IPS-18c (cell line): ENCODE results near the gene PCDHGA7.
"Not testable (repeated sequence)": the region's sequence is repeated elsewhere in the genome, so short reads cannot be mapped to it uniquely, and the experiment has no call there.

Source experiments
- H3K4me3 ChIP-seq: 2 replicates; pipeline ENCODE4 v1.7.0; 2013; ENCODE audit warnings: low read depth, mild to moderate bottlenecking, low read length, moderate library complexity; ENCODE audit not compliant: insufficient read depth
- H3K9me3 ChIP-seq: one replicate; pipeline ENCODE4 v1.6.1; 2013; ENCODE audit warnings: mild to moderate bottlenecking, low read length, moderate library complexity; ENCODE audit not compliant: control insufficient read depth, insufficient read depth

PCDHGA7 gene

DNA sequence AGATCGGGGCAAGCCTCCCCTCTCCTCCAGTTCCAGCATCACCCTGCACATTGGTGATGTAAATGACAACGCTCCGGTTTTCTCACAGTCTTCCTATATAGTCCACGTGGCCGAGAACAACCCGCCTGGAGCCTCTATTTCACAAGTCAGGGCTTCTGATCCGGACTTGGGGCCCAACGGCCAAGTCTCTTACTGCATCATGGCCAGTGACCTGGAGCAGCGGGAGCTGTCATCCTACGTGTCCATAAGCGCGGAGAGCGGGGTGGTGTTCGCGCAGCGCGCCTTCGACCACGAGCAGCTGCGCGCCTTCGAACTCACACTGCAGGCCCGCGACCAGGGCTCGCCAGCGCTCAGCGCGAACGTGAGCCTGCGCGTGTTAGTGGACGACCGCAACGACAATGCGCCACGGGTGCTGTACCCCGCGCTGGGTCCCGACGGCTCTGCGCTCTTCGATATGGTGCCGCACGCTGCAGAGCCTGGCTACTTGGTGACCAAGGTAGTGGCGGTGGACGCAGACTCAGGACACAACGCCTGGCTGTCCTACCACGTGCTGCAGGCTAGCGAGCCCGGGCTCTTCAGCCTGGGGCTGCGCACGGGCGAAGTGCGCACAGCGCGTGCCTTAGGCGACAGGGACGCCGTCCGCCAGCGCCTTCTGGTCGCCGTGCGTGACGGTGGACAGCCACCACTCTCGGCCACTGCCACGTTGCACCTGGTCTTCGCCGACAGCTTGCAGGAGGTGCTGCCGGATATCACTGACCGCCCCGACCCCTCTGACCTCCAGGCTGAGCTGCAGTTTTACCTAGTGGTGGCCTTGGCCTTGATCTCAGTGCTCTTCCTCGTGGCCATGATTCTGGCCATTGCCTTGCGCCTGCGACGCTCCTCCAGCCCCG lies 6.9 kb downstream of the PCDHGA7 start:
- H3K4me3 ChIP-seq: peak overlapping the region; percentile 20; the same call in 1 of the 2 replicates
- peaks cover 22% of the 10 kb centered on the region for H3K9me3 ChIP-seq

DNA sequence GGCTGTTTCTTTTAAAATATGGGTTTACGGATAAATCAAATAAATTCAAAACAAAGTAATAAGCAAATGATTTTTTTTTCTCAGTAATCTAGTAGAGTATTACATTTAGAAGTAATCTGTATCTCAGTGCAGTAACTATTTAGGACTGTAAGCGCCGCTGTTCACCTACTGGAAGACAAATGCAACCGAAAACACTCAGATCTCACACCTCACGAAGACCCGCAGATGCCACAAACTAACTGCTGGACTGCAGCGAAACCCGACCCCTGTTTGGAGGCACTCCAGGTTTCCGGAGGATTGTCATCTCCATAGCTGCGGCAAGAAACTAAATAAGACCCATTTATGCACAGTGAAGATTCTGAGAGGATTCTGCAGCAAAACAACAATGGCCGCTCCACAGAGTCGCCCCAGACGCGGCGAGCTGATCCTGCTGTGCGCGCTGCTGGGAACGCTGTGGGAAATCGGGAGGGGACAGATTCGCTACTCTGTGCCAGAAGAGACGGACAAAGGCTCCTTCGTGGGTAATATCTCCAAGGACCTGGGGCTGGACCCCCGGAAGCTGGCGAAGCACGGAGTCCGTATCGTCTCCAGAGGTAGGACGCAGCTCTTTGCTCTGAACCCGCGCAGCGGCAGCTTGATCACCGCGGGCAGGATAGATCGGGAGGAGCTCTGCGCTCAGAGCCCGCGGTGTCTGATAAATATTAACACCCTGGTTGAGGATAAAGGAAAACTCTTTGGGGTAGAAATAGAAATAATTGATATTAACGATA lies 10.1 kb downstream of the PCDHGA7 start, which contains the start of gene PCDHGA8:
TSS of gene PCDHGA8 (plus strand) at position 205 of the 770 bp plus-strand sequence. CDS start at position 386, 181 bp downstream.
- no peak within 1 kb of the TSS; the same call in 1 of the 2 replicates for H3K4me3 ChIP-seq

DNA sequence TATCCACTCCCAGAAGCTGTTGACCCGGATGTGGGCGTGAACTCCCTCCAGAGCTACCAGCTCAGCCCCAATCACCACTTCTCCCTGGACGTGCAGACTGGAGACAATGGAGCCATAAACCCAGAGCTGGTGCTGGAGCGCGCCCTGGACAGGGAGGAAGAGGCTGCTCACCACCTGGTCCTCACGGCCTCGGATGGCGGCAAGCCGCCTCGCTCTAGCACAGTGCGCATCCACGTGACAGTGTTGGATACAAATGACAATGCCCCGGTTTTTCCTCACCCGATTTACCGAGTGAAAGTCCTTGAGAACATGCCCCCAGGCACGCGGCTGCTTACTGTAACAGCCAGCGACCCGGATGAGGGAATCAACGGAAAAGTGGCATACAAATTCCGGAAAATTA lies 10.7 kb downstream of the PCDHGA7 start:
- Histone ChIP-seq H3K4me3 (no peak overlapping the region), H3K9me3 (peaks cover 20% of the 10 kb centered on the region)

More for the DNA sequence above, 10.1 kb downstream of the PCDHGA7 start, which contains the start of gene PCDHGA8:
- H3K9me3 ChIP-seq: peaks cover 22% of the 10 kb centered on the region

DNA sequence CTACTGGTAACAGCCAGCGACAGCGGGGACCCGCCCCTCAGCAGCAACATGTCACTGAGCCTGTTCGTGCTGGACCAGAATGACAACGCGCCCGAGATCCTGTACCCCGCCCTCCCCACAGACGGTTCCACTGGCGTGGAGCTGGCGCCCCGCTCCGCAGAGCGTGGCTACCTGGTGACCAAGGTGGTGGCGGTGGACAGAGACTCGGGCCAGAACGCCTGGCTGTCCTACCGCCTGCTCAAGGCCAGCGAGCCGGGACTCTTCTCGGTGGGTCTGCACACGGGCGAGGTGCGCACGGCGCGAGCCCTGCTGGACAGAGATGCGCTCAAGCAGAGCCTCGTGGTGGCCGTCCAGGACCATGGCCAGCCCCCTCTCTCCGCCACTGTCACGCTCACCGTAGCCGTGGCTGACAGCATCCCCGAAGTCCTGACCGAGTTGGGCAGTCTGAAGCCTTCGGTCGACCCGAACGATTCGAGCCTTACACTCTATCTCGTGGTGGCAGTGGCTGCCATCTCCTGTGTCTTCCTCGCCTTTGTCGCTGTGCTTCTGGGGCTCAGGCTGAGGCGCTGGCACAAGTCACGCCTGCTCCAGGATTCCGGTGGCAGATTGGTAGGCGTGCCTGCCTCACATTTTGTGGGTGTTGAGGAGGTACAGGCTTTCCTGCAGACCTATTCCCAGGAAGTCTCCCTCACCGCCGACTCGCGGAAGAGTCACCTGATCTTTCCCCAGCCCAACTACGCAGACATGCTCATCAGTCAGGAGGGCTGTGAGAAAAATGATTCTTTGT lies 12.1 kb downstream of the PCDHGA7 start:
- peaks cover 21% of the 10 kb centered on the region for H3K9me3 ChIP-seq

DNA sequence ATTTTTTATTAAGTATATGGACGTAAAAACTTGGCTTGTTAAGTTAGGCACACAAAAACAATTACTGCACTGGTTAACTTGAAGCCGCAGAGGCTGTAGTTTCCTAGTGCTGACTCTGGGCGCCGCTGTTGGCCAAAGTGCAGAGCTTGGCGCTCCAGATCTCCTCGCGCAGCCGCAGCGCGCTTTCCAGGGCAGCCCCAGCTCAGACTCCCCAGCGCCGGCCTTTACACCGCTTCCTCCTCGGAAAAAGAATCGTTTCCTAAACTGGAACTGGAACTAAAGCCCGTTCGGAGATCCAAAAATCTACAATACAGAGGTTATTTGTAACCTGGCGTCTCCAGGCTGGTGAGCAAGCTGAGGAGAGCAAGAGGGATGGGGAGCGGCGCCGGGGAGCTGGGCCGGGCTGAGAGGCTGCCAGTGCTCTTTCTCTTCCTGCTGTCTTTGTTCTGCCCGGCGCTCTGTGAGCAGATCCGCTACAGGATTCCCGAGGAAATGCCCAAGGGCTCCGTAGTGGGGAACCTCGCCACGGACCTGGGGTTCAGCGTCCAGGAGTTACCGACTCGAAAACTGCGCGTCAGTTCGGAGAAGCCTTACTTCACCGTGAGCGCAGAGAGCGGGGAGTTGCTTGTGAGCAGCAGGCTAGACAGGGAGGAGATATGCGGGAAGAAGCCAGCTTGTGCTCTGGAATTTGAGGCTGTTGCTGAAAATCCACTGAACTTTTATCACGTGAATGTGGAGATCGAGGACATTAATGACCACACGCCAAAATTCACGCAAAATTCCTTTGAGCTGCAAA lies 15.4 kb downstream of the PCDHGA7 start, which contains the start of gene PCDHGB5:
TSS of gene PCDHGB5 (plus strand) at position 192 of the 796 bp plus-strand sequence. CDS start at position 373, 181 bp downstream.
- H3K9me3 ChIP-seq: peaks cover 25% of the 10 kb centered on the region
- H3K4me3 ChIP-seq: peak within 1 kb of the TSS; percentile 28; the same call in 1 of the 2 replicates

More for the DNA sequence above, 12.1 kb downstream of the PCDHGA7 start:
- not testable (repeated sequence) for H3K4me3 ChIP-seq

DNA sequence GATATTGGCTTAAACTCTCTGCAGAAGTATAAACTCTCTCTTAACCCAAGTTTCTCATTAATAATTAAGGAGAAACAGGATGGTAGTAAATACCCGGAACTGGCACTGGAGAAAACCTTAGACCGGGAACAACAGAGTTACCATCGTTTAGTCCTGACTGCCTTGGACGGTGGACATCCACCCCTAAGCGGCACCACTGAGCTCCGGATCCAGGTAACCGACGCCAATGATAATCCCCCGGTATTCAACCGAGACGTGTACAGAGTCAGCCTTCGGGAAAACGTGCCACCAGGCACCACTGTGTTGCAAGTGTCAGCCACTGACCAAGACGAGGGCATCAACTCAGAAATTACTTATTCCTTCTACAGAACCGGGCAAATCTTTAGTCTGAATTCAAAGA lies 16.1 kb downstream of the PCDHGA7 start:
- Histone ChIP-seq H3K9me3 (peaks cover 19% of the 10 kb centered on the region), H3K4me3 (no peak overlapping the region)

DNA sequence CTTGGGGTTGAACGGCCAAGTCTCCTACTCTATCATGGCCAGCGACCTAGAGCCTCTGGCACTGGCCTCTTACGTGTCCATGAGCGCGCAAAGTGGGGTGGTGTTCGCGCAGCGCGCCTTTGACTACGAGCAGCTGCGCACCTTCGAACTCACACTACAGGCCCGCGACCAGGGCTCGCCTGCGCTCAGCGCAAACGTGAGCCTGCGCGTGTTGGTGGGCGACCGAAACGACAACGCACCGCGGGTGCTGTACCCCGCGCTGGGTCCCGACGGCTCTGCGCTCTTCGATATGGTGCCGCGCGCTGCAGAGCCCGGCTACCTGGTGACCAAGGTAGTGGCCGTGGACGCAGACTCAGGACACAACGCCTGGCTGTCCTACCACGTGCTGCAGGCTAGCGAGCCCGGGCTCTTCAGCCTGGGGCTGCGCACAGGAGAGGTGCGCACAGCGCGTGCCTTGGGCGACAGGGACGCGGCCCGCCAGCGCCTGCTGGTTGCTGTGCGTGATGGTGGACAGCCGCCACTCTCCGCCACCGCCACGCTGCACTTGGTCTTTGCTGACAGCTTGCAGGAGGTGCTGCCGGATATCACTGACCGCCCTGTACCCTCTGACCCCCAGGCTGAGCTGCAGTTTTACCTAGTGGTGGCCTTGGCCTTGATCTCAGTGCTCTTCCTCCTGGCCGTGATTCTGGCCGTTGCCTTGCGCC lies 17.2 kb downstream of the PCDHGA7 start:
- peaks cover 15% of the 10 kb centered on the region for H3K9me3 ChIP-seq
- no peak overlapping the region for H3K4me3 ChIP-seq

DNA sequence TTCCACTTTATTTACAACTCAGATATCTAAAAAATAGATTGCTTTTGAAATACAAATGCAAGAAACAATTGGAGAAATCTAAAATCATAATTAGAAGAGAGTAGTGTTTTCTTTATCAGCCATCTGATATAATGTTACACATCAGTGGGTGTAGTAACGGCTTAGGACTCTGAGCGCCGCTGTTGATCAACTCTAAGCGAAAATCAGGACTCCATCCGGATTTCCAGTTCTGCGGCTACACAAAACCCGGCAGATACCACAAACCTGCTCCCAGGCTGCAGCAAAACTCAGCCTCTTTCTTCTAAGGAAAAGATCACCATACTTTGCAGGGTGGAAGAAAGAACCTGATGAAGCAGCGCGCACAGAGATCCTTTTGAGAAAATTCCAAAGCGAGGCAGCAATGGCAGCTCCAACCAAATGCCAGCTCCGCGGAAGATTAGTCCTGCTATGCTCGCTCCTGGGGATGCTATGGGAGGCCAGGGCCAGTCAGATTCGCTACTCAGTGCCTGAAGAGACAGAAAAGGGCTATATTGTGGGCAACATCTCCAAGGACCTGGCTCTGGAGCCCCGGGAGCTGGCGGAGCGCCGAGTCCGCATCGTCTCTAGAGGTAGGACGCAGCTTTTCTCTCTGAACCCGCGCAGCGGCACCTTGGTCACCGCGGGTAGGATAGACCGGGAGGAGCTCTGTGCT lies 20.2 kb downstream of the PCDHGA7 start, which contains the start of gene PCDHGA9:
TSS of gene PCDHGA9 (plus strand) at position 226 of the 691 bp plus-strand sequence. CDS start at position 401, 175 bp downstream.
- Histone ChIP-seq H3K4me3 (no peak within 1 kb of the TSS), H3K9me3 (peaks cover 15% of the 10 kb centered on the region)

DNA sequence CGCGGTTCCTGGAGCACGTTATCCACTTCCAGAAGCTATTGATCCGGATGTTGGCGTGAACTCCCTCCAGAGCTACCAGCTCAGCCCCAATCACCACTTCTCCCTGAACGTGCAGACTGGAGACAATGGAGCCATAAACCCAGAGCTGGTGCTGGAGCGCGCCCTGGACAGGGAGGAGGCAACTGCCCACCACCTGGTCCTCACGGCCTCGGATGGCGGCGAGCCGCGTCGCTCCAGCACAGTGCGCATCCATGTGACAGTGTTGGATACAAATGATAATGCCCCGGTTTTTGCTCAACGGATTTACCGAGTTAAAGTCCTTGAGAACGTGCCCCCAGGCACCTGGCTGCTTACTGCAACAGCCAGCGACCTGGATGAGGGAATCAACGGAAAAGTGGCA lies 20.8 kb downstream of the PCDHGA7 start:
- H3K9me3 ChIP-seq: peaks cover 13% of the 10 kb centered on the region
- no peak overlapping the region for H3K4me3 ChIP-seq

DNA sequence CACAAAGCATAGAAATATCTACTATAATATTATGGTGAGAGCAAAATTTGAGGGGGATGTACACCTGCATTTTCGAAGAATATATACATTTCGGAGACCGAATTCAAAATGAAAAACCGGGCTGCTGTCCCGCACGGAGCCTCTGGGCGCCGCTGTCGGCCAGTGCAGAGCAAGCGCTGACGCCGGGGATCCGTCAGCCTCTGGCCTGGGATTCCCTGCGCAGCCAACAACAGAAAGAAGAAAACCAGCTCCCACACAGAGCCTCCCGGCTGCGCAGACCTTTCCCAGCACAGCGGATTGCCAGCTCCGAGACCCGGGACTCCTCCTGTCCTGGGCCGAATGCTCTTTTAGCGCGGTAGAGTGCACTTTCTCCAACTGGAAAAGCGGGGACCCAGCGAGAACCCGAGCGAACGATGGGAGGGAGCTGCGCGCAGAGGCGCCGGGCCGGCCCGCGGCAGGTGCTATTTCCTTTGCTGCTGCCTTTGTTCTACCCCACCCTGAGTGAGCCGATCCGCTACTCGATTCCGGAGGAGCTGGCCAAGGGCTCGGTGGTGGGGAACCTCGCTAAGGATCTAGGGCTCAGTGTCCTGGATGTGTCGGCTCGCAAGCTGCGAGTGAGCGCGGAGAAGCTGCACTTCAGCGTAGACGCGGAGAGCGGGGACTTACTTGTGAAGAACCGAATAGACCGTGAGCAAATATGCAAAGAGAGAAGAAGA lies 25.4 kb downstream of the PCDHGA7 start, which contains the start of gene PCDHGB6:
TSS of gene PCDHGB6 (plus strand) at position 232 of the 716 bp plus-strand sequence. CDS start at position 414, 182 bp downstream.
- H3K9me3 ChIP-seq: not testable (repeated sequence)
- peak within 1 kb of the TSS; percentile 73 for H3K4me3 ChIP-seq

DNA sequence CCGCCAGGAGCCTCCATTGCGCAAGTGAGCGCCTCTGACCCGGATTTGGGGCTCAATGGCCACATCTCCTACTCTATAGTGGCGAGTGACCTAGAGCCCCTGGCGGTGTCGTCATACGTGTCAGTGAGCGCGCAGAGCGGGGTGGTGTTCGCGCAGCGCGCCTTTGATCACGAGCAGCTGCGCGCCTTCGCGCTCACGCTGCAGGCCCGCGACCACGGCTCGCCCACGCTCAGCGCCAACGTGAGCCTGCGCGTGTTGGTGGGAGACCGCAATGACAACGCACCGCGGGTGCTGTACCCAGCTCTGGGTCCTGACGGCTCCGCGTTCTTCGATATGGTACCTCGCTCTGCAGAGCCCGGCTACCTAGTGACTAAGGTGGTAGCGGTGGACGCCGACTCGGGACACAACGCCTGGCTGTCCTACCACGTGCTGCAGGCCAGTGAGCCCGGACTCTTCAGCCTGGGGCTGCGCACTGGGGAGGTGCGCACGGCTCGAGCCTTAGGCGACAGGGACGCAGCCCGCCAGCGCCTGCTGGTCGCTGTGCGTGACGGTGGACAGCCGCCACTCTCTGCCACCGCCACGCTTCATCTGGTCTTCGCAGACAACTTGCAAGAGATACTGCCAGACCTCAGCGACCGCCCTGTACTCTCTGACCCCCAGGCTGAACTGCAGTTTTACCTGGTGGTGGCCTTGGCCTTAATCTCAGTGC lies 27.2 kb downstream of the PCDHGA7 start:
- Histone ChIP-seq H3K9me3 (peaks cover 3% of the 10 kb centered on the region), H3K4me3 (no peak overlapping the region)

DNA sequence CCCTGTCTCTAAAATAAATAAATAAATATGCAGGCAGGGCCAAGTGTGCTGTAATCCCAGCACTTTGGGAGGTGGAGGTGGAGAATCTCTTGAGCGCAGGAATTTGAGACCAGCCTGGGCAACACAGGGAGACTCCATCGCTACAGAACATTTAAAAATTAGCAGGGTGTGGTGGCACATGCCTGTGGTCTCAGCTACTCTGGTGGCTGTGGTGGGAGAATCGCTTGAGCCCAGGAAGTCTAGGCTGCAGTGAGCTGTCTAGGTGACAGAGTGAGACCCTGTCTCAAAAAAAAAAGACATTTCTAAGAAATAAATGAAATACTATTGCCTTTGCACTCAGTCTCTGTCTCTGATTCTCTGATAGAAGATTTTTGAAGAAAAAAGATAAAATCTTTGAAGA lies 29.0 kb downstream of the PCDHGA7 start:
- Histone ChIP-seq H3K4me3 (no peak overlapping the region), H3K9me3 (peaks cover 4% of the 10 kb centered on the region)

DNA sequence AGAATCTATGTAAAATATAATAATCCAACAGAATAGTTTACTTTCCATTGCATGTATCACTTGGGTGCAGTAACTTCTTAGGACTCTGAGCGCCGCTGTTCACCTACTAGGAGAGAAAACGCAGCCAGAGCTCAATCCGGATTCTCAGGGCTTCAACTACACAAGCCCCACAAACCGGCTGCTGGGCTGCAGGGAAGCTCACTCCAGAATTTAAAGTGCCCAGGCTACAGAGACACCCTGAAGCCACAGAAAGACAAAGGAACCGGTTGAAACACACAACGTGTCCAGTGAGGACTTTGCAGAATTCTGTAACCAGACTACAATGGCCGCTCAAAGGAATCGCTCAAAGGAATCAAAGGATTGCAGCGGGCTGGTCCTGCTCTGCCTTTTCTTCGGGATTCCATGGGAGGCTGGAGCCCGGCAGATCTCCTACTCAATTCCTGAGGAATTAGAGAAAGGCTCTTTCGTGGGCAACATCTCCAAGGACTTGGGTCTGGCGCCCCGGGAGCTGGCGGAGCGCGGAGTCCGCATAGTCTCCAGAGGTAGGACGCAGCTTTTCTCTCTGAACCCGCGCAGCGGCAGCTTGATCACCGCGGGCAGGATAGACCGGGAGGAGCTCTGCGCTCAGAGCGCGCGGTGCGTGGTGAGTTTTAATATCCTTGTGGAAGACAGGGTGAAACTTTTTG lies 30.5 kb downstream of the PCDHGA7 start, which contains the start of gene PCDHGA10:
TSS of gene PCDHGA10 (plus strand) at position 134 of the 686 bp plus-strand sequence. CDS start at position 323, 189 bp downstream.
- Histone ChIP-seq H3K9me3 (peaks cover 4% of the 10 kb centered on the region), H3K4me3 (peak within 1 kb of the TSS; percentile 29; the same call in 1 of the 2 replicates)
